HG02885 (cell line): ENCODE data around the gene ARL9.
"Not testable (repeated sequence)": the region's sequence is repeated elsewhere in the genome, so short reads cannot be mapped to it uniquely, and the experiment has no call there.

Experiments
- ATAC-seq: cut with Tn5 transposase; IDR thresholded peaks from one replicate; pipeline ENCODE4 v1.9.1; 2021; ENCODE audit warnings: mild to moderate bottlenecking; ENCODE audit not compliant: unreplicated experiment, poor library complexity

The ARL9 gene, protein sequence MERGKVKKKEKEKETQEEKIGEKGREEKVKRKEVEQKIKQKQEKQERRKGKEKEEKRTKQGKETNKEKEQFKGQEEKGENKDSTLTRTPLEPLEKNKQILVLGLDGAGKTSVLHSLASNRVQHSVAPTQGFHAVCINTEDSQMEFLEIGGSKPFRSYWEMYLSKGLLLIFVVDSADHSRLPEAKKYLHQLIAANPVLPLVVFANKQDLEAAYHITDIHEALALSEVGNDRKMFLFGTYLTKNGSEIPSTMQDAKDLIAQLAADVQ

DNA sequence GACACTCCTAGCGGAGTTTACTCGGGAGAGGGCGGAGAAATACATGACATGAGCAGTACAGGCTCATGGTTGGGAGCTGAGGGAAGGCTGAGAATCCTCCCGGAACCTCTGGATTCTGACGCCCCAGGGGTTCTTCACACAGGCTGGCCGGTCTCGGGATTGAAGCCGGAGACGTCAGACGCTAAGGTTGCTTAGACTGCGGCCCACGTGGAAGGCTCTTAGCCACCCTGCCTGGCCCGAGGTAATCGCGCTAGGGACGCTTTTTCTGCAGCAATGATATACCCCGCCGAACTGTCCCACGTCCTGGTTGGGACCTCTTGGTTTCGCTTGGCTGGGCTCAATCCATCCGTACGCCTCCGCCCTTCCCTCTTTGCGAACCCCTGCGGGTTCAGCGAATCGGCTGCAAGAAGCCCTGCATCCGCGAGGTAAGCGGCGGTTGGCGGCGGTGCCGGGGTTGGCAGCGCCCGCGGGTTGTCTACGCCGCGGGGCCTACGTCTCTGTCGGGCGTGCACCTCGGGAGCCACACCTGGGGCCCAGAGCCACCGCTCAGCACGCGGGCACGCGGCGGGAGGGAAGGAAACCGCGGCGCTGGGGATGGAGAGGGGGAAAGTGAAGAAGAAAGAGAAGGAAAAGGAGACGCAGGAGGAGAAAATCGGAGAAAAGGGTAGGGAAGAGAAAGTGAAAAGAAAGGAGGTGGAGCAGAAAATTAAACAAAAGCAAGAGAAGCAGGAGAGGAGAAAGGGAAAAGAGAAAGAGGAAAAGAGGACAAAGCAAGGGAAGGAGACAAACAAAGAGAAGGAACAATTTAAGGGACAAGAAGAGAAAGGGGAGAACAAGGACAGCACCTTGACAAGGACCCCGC is at the start of gene ARL9:
Gene ARL9, plus strand, starts transcription at position 523 of the 862 bp plus-strand sequence. Its CDS starts 72 bp downstream, at position 595.
- peak; percentile 73 for ATAC-seq

DNA sequence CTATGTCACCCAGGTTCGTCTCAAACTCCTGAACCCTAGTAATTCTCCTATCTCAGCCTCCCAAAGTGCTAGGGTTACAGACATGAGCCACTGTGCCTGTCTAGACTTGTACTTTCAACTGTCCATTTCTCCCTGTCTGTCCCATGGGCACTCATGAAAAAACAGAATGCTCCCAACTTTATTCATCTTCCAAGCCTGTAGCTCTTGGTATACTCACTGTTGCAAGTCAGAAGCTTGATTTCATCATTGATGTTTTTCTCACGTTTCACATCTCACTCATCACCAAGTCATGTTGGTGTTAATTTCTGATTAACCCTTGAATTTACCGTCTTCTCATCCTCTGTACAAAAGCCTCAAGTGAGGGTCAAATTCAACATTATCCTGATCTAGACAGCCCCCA is 45.5 kb upstream of the ARL9 start:
- no peak for ATAC-seq

DNA sequence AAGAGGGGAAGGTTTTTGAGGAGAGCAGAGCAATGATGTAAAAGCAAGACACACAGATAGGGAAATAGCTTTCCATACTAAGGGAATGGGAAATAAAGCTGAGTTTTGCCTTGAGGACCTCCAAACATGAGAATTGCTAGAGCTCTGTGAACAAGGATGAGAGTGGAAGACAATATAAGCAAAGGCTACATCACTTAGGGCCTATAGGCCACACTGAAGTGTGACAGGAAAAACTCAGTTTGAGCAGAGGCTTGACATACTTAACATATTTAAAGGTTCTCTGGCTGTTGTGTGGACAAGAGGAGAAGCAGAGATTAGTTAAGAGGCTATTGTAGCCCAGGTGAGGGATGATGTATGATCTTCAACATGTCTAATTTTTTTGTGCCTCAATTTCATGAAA is 43.4 kb upstream of the ARL9 start:
- no peak for ATAC-seq

DNA sequence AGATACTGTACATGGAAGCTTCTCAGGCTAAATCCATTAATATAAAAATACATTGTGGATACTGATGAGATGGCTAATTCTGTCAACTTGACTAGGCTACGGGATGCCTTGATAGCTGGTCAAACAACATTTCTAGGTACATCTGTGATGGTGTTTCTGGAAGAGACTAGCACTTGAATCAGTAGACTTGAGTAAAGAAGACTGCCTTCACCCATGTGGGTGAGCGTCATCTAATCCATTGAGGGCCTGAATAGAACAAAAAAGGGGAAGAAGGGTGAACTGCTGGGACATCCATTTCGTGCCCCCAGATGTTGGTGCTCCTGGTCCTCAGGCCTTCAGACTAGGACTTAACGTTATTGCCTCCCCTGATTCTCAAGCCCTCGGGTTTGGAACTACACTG is 41.9 kb upstream of the ARL9 start:
- no peak for ATAC-seq

DNA sequence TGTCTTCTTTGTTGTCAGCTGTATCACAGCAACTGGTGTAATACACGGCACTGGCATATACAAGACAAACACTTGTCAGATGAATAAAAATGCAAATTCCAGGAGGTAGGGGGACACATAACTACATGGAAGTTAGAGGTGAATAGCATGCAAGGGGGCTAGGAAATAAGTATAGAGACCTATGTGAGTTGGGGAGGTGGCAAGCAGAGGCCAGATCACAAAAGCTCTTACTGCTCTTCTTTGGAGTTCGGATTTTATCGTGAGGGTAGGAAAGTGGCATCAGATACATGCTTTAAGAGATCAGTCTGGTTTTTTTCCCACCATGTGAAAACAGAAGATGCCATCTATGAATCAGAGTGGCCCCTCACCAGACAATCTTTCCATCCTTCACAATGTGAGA is 41.0 kb upstream of the ARL9 start:
- no peak for ATAC-seq

DNA sequence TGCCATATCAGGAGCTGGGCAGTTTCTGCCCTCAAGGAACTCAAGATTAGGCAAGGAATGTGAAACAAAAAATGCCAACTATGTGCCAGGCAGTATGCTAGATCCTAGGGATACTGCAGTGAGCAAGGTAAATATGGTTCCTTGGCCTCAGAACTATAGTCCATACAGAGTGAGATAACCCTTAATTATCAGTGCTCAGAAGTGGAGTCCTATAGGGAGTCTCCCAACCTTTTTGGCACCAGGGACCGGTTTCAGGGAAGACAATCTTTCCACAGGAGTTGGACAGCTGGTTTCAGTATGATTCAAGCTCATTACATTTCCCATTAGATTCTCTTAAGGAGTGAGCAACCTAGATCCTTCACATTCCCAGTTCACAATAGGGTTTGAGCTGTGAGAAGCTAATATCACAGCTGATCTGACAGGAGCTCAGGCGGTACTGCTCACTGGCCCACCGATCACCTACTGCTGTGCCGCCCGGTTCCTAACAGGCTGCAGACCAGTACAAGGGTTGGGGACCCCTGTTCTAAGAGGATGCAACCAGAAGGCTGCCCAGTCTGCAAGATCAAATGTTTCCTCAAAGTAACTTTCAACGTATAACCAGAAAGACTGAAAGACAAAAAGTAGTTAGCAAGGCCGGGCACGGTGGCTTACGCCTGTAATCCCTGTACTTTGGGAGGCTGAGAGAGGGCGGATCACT is 39.8 kb upstream of the ARL9 start:
- ATAC-seq: no peak

DNA sequence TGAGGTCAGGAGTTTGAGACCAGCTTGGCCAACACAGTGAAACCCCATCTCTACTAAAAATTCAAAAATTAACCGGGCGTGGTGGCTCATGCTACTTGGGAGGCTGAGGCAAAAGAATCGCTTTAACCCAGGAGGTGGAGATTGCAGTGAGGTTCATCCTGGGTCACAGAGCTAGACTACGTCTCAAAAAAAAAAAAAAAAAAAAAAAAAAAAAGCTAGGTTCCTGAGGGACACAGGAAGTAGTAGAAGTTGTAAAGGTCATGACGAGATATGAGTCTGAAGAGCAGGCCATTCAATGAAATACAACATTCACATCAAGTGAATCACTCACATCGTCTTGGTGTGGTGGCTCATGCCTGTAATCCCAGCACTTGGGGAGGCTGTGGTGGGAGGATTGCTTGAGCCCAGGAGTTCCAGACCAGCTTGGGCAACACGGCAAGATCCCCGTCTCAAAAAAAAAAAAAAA is 39.3 kb upstream of the ARL9 start:
- ATAC-seq: not testable (repeated sequence)

DNA sequence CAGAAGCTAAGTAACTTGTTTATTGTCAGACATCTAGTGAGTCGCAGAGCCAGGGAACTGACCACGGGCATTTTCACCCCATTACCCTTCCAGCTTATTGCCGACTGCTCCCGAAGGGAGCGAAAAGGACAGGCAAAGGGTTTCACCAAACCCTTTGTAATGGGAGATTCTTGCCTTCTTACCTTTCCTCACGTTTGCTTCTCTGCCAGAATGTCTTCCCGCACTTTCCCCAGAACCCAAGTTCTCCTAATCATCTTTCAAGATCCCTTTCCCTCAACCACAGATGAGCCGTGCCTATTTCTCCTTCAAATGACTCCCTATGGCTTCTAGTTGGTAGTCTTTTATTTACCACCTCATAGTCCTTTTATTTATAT is 38.7 kb upstream of the ARL9 start:
- no peak for ATAC-seq

DNA sequence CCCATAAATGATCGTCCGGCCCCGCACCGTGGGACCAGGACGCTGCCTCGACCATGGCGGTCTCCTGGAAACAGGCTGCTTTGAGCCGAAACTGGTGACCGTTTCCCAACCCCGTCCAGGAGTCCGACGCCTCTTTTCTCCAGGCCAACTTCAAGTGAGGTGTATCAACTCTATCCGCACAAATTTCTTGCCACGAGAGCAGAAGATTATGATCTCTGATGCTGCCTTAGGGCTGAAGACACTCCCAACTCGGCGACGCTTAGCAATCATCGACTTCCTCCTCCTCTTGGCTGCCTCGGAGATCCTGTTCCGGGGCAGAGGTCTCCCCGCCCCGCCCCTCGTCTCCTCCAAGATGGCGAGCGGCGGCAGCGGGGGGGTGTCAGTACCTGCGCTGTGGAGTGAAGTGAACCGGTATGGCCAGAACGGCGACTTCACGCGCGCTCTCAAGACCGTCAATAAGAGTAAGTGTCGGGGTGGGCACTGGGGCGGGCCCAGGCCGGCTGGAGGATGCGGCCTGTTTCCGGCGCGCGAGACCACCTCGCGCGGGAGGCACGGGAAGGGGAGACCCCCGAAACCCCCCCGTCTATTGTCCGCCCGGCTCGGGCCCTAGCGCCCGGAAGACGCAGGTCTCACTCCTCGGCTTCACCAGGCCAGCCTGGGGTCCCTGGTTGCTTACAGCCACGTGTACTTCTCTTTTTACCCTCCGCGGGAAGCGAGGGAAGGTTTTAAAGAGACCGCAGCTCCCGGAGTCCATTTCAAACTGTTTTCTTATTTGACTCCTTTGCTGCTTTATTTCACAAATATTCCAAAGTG is 38.1 kb upstream of the ARL9 start, which contains the start of gene SRP72:
Gene SRP72, plus strand, starts transcription at position 334 of the 813 bp plus-strand sequence. Its CDS starts 19 bp downstream, at position 353.
- ATAC-seq: peak; percentile 91

DNA sequence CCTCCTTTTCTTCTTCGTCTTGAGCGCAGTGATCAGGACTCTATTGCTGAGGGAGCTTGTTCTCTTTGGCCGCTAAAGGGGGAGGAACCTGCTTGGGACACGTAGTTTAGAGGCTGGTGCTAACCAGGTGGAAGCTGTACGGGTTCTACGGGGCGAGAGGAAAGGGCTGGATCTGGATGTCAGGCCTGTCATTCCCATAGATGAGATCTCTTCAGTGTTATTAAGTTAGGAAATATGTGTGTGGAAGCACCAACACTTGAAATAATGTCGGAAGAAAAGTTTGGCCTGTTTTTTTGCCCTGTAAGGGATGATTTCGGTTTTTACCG is 37.5 kb upstream of the ARL9 start:
- ATAC-seq: peak; percentile 51

DNA sequence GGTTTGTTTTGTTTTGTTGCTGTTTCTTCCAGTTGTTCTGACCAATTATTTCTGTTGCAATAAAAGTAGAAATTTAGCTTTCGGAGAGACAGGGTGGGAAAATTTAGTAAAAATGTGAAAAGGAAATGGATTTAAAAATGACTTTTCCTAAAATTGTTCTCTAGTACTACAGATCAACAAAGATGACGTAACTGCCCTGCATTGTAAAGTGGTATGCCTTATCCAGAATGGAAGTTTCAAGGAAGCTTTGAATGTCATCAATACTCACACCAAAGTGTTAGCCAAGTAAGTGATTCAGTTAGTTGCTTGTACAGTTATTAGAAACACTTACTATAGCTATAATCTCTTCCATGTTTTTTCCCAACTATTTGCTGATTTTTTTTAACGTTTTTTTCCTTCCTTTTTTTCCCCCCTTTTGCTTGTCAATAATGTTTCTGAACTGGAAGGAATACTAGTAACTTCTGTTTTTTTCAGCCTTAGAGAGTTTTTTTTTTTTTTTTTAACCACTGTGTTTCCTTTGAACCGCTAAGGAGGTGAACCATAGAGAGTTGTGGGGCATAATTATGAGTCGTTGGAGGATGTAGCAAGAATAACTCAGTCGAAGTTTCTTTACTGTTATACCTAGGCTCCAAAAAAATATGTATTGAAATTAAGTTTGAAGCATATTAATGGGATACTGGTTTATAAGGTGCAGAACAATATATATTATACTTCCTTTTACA is 35.9 kb upstream of the ARL9 start:
- no peak for ATAC-seq

DNA sequence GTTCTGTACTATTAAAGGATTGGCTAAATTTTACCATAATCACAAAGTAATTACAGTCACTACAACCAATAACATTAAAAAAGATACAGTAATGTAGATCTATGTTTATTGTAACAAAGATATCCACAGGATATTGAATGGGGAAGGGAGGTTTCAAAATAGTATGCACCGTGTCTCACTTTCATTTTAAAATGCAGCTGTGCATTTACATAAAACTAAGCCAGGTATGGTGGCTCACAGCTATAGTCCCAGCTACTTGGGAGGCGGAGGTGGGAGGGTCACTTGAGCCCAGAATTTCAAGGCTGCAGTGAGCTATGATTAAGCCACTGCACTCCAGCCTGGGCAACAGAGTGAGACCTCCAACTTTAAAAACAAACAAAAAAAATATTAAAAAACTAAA is 29.7 kb upstream of the ARL9 start:
- ATAC-seq: peak; percentile 84

DNA sequence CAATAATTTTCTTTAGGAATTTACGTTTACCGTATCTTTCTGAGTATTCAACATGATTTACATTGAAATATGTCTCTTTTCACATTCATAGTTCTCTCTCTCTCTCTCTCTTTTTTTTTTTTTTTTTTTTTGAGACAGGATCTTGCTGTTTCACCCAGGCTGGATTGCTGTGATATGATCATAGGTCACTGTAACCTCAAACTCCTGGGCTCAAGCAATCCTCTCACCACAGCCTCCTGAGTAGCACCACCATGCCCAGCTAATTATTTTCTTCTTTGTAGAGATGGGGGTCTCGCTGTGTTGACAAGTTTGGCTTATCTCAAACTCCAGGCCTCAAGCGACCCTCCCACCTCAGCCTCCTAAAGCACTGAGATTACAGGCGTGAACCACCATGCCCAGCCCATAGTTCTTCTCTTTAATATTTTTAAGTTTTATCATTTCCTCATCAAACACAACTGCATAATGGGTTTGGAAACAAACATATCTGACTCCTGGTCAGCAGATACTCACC is 28.3 kb upstream of the ARL9 start:
- ATAC-seq: no peak

DNA sequence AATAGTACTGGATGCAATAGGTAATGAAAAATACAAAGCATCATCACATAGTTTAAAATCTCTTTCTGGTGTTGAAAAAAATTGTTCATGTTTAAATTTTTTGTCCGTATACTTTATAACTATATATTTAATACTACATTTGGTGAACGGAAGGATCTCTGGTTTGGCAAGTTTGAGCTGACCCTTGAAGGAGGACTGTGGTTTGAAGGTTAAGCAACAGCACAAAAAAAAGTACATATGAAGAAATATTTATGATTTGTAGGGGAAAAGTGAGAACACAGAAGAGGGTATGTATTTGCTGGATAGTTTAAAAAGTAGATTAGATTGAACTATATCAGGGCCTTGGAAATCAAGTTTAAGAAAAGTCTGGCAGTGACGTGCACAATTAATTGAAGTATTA is 24.9 kb upstream of the ARL9 start:
- ATAC-seq: no peak

DNA sequence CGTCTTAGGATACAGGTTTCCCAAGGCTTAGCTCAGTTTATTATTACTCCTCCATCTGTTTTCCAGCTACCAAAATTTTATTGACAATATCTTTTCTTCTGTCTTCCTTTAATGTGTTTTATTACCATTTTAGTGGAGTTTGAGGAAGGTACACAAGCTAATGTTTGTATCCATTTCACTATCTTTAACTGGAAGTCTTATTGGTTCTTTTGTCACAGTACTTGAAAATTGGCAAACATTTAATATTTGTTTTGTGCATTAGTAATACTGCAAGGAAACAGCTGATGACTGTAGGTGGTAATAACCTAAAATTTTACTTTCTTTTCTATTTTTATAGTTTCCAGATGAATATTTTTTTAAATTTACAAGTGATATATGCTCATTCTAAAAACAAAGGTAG is 9.3 kb upstream of the ARL9 start:
- no peak for ATAC-seq

DNA sequence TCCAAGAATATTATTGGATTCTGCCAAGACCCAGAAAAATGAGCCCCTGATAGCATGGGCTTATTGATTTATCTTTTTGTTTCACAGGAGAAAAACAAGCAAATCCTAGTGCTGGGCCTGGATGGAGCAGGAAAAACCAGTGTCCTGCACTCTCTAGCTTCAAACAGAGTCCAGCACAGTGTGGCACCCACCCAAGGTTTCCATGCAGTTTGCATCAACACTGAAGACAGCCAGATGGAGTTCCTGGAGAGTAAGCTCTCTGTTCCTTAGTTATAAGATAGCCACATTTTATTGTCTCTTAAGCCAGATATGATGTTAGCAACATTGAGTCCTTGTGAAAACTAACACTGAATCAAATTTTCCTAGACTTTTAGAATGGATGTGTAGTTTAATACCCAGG is 5.5 kb downstream of the ARL9 start:
- ATAC-seq: no peak

DNA sequence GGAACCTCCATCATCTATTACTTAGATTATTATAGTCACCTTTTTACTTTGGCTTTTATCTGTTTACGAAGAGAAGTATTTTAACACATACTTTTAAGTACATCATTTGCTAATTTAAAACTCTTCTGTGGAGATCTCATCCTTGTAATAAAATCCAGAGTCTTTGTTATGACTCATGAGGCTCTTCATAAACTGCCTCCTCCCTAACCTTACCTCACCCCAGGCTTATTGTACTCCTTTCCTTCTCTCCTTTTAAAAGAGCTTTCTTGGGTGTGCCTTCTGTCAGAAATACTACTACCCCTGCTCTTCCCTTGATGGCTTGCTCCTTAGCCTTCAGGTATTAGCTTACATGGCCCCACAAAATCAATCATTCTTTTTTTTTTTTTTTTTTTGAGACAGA is 6.6 kb downstream of the ARL9 start:
- ATAC-seq: no peak

DNA sequence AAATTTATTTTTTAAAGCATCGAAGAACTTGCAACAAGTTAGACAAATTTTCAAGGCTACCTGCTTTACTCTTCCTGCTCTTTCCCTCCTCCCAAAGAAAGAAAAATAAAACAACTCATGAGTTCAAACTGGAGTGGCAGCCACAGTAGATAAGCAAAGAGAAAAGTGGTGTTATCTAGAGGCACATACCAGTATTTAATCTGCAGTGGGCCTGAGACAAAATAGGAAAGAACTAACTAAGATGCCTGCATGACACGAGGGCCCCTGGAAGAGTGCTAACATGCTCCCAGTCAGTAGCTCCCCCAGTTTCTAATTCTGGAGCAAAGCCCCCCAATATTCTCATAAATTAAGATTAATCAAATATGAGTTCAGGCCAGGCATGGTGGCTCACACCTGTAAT is 7.9 kb downstream of the ARL9 start:
- no peak for ATAC-seq
